Colonic mucosa (tissue), 4 donors: ENCODE data around the gene RMDN2. TPM values are rescaled to one million over a fixed set of nuclear protein-coding genes. Genes with fewer than 3 reads are reported as not detected.

Source experiments
- DNase-seq: peaks from one replicate; pipeline ENCODE4 v3.0.0-alpha.2; 2020
- H3K27ac ChIP-seq: fragments of 200-600 bp; one replicate; pipeline ENCODE4 v1.8.0; 2021
- H3K27me3 ChIP-seq: fragments of 200-600 bp; one replicate; pipeline ENCODE4 v1.8.0; 2021
- H3K36me3 ChIP-seq: fragments of 200-600 bp; one replicate; pipeline ENCODE4 v1.8.0; 2021
- H3K4me1 ChIP-seq: fragments of 200-600 bp; one replicate; pipeline ENCODE4 v1.8.0; 2021; ENCODE audit warnings: mild to moderate bottlenecking
- H3K4me3 ChIP-seq: fragments of 200-600 bp; one replicate; pipeline ENCODE4 v1.8.0; 2021
- H3K9ac ChIP-seq, 2 donors: one replicate each; pipeline ENCODE4 v1.7.0; 2013; ENCODE audit warnings: control low read depth in 2 of 2, low read depth in 2 of 2, low read length in 2 of 2
- H3K9me3 ChIP-seq: fragments of 200-600 bp; one replicate; pipeline ENCODE4 v1.8.0; 2021
- CTCF ChIP-seq: fragments of 200-600 bp; IDR thresholded peaks from one replicate; pipeline ENCODE4 v1.8.0; 2022; ENCODE audit warnings: antibody characterized with exemption, mild to moderate bottlenecking
- intact Hi-C: fragments of 100-400 bp; cut with DNase I; formaldehyde crosslinking; loops from one replicate; pipeline ENCODE4 v1.14.1; 2022
- total RNA-seq, 2 donors: library from RNA; stranded (reverse); fragmentation: NEBNext Ultra II Directional in 1 of 2; extraction: Animal tissue kit (Norgen Biotek cat#: 25700) in 1 of 2; gene quantifications; one replicate each; pipeline ENCODE4 v1.2.1, GENCODE V29; 2021
- donor health status: healthy.
- donor health status: DM: no; HTN: no; CAD: no.
- donor health status: DM: no; HTN: no; CAD: no.

Gene RMDN2
- total RNA-seq, 2 donors from 2014 or later = 19.8 to 26.5 TPM

GRCh38 chr2:38045811-38046210, 120.7 kb downstream of the RMDN2 start:
- Histone ChIP-seq H3K4me1 (no peaks in the 10 kb centered on the region), H3K4me3 (no peak overlapping the region), H3K9me3 (no peaks in the 10 kb centered on the region), H3K27me3 (no peaks in the 10 kb centered on the region), H3K36me3 (no peaks in the 10 kb centered on the region), H3K9ac (no peak overlapping the region), H3K27ac (no peak overlapping the region)
- TF ChIP-seq CTCF = no peak
- intact Hi-C loops = no loop called here
- DNase-seq = no peak

GRCh38 chr2:38056216-38056615, 131.1 kb downstream of the RMDN2 start:
- no peaks in the 10 kb centered on the region for H3K9me3 ChIP-seq
- intact Hi-C loops = no loop called here
- no peaks in the 10 kb centered on the region for H3K36me3 ChIP-seq
- H3K27ac ChIP-seq = no peak overlapping the region
- H3K27me3 ChIP-seq = no peaks in the 10 kb centered on the region
- H3K4me1 ChIP-seq = no peaks in the 10 kb centered on the region
- DNase-seq = no peak
- H3K4me3 ChIP-seq = no peak overlapping the region
- TF ChIP-seq CTCF = no peak
- H3K9ac ChIP-seq = no peak overlapping the region

- Histone ChIP-seq H3K36me3 (no peaks in the 10 kb centered on the region), H3K4me1 (no peaks in the 10 kb centered on the region), H3K4me3 (no peak overlapping the region), H3K27ac (no peak overlapping the region), H3K9me3 (no peaks in the 10 kb centered on the region), H3K9ac (no peak overlapping the region), H3K27me3 (no peaks in the 10 kb centered on the region)
- intact Hi-C loops = no loop called here
- TF ChIP-seq CTCF = no peak
- DNase-seq = no peak
Observed at GRCh38 chr2:38057651-38058410, 132.7 kb downstream of the RMDN2 start.

- Histone ChIP-seq H3K4me3 (no peak overlapping the region), H3K27me3 (no peaks in the 10 kb centered on the region), H3K36me3 (no peaks in the 10 kb centered on the region), H3K9ac (no peak overlapping the region), H3K9me3 (no peaks in the 10 kb centered on the region), H3K4me1 (no peaks in the 10 kb centered on the region), H3K27ac (no peak overlapping the region)
- DNase-seq = no peak
- intact Hi-C loops = no loop called here
- TF ChIP-seq CTCF = no peak
Observed at GRCh38 chr2:38060236-38061018, 135.3 kb downstream of the RMDN2 start.

GRCh38 chr2:38064801-38065501, 139.9 kb downstream of the RMDN2 start:
- Histone ChIP-seq H3K9ac (no peak overlapping the region), H3K36me3 (no peaks in the 10 kb centered on the region), H3K27me3 (no peaks in the 10 kb centered on the region), H3K4me1 (no peaks in the 10 kb centered on the region), H3K4me3 (no peak overlapping the region), H3K27ac (no peak overlapping the region), H3K9me3 (no peaks in the 10 kb centered on the region)
- intact Hi-C loops = no loop called here
- no peak for DNase-seq
- TF ChIP-seq CTCF = no peak
